Natural killer cell (primary cell): ENCODE results near the gene LDHD. TPM values are rescaled to one million over a fixed set of nuclear protein-coding genes. Genes with fewer than 3 reads are reported as not detected.

ENCODE experiments used
- ATAC-seq, 3 donors: fragments of 150-1000 bp in 2 of 3; fragments of 200-7000 bp in 1 of 3; cut with Tn5 transposase; 1 replicate in 1 of 3; 2 replicates in 2 of 3; pipeline ENCODE4 v1.10.0; 2021; ENCODE audit warnings: mild to moderate bottlenecking in 2 of 3, moderate library complexity in 2 of 3
- DNase-seq, 2 donors: peaks; one replicate each; pipeline versions ENCODE4 v3.0.0 to v3.0.0-alpha.2; 2013 to 2021; ENCODE audit warnings: mixed read lengths in 1 of 2
- H3K27ac ChIP-seq: one replicate; pipeline ENCODE4 v1.5.1; 2013; ENCODE audit warnings: mild to moderate bottlenecking, low read length
- H3K27me3 ChIP-seq: one replicate; pipeline ENCODE4 v1.6.1; 2013; ENCODE audit warnings: low read length; ENCODE audit not compliant: control insufficient read depth, insufficient read depth
- H3K36me3 ChIP-seq: one replicate; pipeline ENCODE4 v1.6.1; 2013; ENCODE audit warnings: low read length; ENCODE audit not compliant: control insufficient read depth, insufficient read depth
- H3K4me1 ChIP-seq: one replicate; pipeline ENCODE4 v1.6.1; 2013; ENCODE audit warnings: low read length; ENCODE audit not compliant: control insufficient read depth, insufficient read depth
- H3K4me3 ChIP-seq: one replicate; pipeline ENCODE4 v1.5.1; 2013; ENCODE audit warnings: low read length
- H3K9me3 ChIP-seq: one replicate; pipeline ENCODE4 v1.6.1; 2013; ENCODE audit warnings: low read length; ENCODE audit not compliant: control insufficient read depth, insufficient read depth
- H3K27ac Mint-ChIP-seq, 2 donors: one replicate each; pipeline ENCODE4 v1.8.0; 2022; ENCODE audit warnings: mild to moderate bottlenecking in 2 of 2, mixed read lengths in 2 of 2, moderate library complexity in 1 of 2
- H3K27me3 Mint-ChIP-seq, 2 donors: one replicate each; pipeline ENCODE4 v1.8.0; 2022; ENCODE audit warnings: low read depth in 2 of 2, mixed read lengths in 2 of 2
- H3K36me3 Mint-ChIP-seq: one replicate; pipeline ENCODE4 v1.8.0; 2022; ENCODE audit warnings: mixed read lengths
- H3K4me1 Mint-ChIP-seq, 2 donors: one replicate each; pipeline ENCODE4 v1.8.0; 2022; ENCODE audit warnings: mixed read lengths in 2 of 2
- H3K4me3 Mint-ChIP-seq: one replicate; pipeline ENCODE4 v1.8.0; 2022; ENCODE audit warnings: mild to moderate bottlenecking, moderate library complexity, mixed read lengths
- H3K9me3 Mint-ChIP-seq, 2 donors: one replicate each; pipeline ENCODE4 v1.8.0; 2022; ENCODE audit warnings: mixed read lengths in 2 of 2
- WGBS: methylation state at CpG from one replicate; pipeline ENCODE4 v1.1.7; 2013; ENCODE audit warnings: missing lambda C conversion rate; ENCODE audit not compliant: insufficient coverage; 5-methylcytosine and 5-hydroxymethylcytosine counted together
- intact Hi-C: fragments of 100-400 bp; cut with micrococcal nuclease; formaldehyde crosslinking; loops from one replicate; pipeline ENCODE4 v1.14.2; 2022
- total RNA-seq, 4 donors: library from RNA; stranded (reverse); fragments of 120-200 nt in 1 of 4; gene quantifications; one replicate each; pipeline versions ENCODE4 v1.2.3 to v1.2.4, GENCODE V29; 2013 to 2022
- TF ChIP-seq, protein P1 (sequence below): fragments of 200-600 bp; IDR thresholded peaks from one replicate; pipeline ENCODE4 v1.8.0; 2022; ENCODE audit warnings: antibody characterized with exemption

The LDHD gene
- total RNA-seq, 3 donors from 2014 or later (not counting 1 experiment from before 2014, with no cell fraction given) = 0.12 to 1.3 TPM; not detected in 1

DNA sequence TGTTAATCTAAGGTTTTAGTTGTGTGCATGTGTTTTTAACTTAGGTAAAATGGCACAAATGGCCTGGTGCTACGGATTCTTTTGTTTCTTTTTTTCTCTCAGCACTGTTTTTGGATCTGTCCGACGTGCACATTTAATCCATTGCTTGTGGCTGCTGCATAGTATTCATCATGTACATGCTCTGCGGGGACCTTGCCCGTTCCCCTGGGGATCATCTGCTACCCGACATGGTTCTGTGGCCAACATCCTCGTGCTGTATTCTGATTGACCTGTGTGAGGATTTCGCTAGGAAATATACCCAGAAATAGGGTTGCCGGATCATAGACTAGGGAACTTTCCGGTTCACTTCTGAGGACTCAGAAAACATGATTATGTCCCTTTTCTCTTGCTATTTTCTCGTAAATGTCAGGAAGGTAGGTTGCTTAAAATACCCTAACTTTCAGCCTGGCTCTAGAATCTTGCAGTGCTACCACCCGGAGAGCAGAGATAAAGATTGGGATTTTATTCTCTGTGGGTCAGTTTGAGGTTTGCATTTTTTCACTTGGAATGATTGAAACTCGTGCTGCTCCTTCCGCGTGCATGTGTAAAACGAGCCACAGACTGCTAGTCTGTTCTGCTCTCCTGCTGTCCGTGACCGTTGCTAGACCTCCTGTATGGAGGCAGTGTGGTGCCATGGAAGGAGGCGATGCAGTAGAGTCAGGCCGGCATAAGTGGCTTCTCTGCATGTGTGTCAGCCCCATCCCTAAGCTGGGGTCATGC is 42.9 kb downstream of the LDHD start:
- peaks cover 26 to 30% of the 10 kb centered on the region in 2 donors for H3K4me1 Mint-ChIP-seq
- Histone ChIP-seq H3K27ac (no peak overlapping the region), H3K27me3 (no peaks in the 10 kb centered on the region), H3K4me1 (peaks cover 26% of the 10 kb centered on the region), H3K36me3 (no peaks in the 10 kb centered on the region), H3K9me3 (no peaks in the 10 kb centered on the region), H3K4me3 (no peak overlapping the region)
- peaks cover 36 to 60% of the 10 kb centered on the region in 2 donors for H3K27me3 Mint-ChIP-seq
- H3K4me3 Mint-ChIP-seq = no peak overlapping the region
- intact Hi-C loops = no loop called here
- ATAC-seq (no peak), DNase-seq (no peak)
- H3K27ac Mint-ChIP-seq = no peak overlapping the region
- TF ChIP-seq, protein P1, sequence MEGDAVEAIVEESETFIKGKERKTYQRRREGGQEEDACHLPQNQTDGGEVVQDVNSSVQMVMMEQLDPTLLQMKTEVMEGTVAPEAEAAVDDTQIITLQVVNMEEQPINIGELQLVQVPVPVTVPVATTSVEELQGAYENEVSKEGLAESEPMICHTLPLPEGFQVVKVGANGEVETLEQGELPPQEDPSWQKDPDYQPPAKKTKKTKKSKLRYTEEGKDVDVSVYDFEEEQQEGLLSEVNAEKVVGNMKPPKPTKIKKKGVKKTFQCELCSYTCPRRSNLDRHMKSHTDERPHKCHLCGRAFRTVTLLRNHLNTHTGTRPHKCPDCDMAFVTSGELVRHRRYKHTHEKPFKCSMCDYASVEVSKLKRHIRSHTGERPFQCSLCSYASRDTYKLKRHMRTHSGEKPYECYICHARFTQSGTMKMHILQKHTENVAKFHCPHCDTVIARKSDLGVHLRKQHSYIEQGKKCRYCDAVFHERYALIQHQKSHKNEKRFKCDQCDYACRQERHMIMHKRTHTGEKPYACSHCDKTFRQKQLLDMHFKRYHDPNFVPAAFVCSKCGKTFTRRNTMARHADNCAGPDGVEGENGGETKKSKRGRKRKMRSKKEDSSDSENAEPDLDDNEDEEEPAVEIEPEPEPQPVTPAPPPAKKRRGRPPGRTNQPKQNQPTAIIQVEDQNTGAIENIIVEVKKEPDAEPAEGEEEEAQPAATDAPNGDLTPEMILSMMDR = no peak
- H3K9me3 Mint-ChIP-seq = no peaks in the 10 kb centered on the region
- 86% methylated on average over 20 of the region's 20 CpGs for WGBS
- no peaks in the 10 kb centered on the region for H3K36me3 Mint-ChIP-seq

DNA sequence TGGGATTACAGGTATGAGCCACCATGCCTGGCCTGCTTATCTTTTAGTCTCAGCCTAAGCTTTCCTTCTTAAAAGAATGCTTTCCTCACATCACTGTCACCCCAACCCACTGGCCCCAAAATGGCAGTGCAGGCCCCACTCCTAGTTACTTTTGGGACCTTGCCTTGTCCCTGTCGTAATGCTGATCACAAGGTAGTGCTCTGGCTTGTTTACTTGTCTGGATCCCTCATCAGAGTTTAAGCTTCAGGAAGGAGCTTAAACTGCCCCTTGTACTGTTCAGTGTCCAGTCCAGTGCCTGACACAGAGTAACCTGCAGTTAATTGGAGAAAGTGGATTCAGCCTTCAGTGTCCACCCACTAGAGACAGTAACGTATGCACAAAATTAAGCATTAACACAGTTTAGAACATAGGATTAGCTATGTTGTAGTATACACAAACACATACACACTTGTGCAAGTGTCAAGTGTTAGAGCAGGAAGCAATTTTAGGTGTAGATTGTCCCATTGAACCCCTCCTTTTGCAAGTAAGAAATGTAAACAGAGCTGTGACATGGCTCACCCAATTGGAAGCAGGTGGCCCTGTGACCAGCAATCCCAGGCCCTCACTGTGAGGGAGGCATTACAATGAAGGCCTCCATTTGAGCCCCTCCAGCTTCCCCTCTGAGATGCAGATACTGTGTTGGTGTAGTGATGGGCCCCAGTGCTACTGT is 44.2 kb downstream of the LDHD start:
- TF ChIP-seq, protein P1 = no peak
- H3K36me3 Mint-ChIP-seq = no peaks in the 10 kb centered on the region
- H3K27me3 Mint-ChIP-seq = peaks cover 24 to 53% of the 10 kb centered on the region in 2 donors
- 97% methylated on average over 1 of the region's 2 CpGs for WGBS
- DNase-seq (no peak), ATAC-seq (no peak)
- Histone ChIP-seq H3K4me3 (no peak overlapping the region), H3K4me1 (peaks cover 26% of the 10 kb centered on the region), H3K36me3 (no peaks in the 10 kb centered on the region), H3K27me3 (no peaks in the 10 kb centered on the region), H3K27ac (no peak overlapping the region), H3K9me3 (no peaks in the 10 kb centered on the region)
- peaks cover 26 to 30% of the 10 kb centered on the region in 2 donors for H3K4me1 Mint-ChIP-seq
- no peak overlapping the region for H3K27ac Mint-ChIP-seq
- H3K4me3 Mint-ChIP-seq = no peak overlapping the region
- H3K9me3 Mint-ChIP-seq = no peaks in the 10 kb centered on the region
- intact Hi-C loops = no loop called here

DNA sequence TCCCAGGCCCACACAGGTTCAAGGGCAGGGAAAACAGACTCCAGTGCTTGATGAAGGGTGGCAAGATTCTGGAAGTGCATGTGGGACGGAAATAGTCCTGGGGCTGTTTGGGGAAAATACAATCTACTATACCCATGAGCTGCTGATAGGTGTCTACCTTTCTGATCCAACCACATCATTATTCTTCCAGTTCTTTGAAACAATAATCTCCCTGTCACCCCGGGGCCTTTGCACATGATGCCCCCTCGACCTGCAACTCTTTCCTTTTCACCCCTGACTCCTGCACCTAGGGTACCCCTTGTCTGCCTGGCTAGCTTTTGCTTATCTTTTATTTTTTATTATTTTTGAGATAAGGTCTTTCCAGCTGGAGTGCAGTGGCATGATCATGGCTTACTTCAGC is 45.0 kb downstream of the LDHD start:
- H3K4me1 ChIP-seq = peaks cover 23% of the 10 kb centered on the region
- no peak overlapping the region for H3K27ac ChIP-seq
- Mint-ChIP-seq H3K4me3 (no peak overlapping the region), H3K27ac (no peak overlapping the region), H3K36me3 (no peaks in the 10 kb centered on the region), H3K9me3 (no peaks in the 10 kb centered on the region), H3K4me1 (peaks cover 24 to 28% of the 10 kb centered on the region in 2 donors), H3K27me3 (peaks cover 27 to 57% of the 10 kb centered on the region in 2 donors)
- no peaks in the 10 kb centered on the region for H3K36me3 ChIP-seq
- no peak overlapping the region for H3K4me3 ChIP-seq
- no peaks in the 10 kb centered on the region for H3K9me3 ChIP-seq
- WGBS = 100% methylated on average over 3 of the region's 3 CpGs
- TF ChIP-seq, protein P1 = no peak
- intact Hi-C loops = no loop called here
- no peak for DNase-seq
- no peak for ATAC-seq
- H3K27me3 ChIP-seq = no peaks in the 10 kb centered on the region
